Body of pancreas (tissue), 4 donors: ENCODE results near the gene NTF3. TPM values are rescaled to one million over a fixed set of nuclear protein-coding genes. Genes with fewer than 3 reads are reported as not detected.

Experiments used
- ATAC-seq: fragments of 150-250 bp; one replicate; pipeline ENCODE4 v1.9.1; 2016
- DNase-seq, 4 donors: peaks; one replicate each; pipeline ENCODE4 v3.0.0-alpha.2; 2019
- H3K27ac ChIP-seq, 4 donors: fragments of 200-600 bp; sonication (generic); 1 replicate in 3 of 4; 2 replicates in 1 of 4; pipeline versions ENCODE4 v1.5.1 to v1.6.1; 2016 to 2019; ENCODE audit warnings: mild to moderate bottlenecking in 1 of 4, mixed read lengths in 1 of 4, moderate library complexity in 1 of 4
- H3K27me3 ChIP-seq, 2 donors: fragments of 200-600 bp; sonication (generic); one replicate each; pipeline ENCODE4 v1.6.0; 2016; ENCODE audit warnings: mild to moderate bottlenecking in 1 of 2
- H3K36me3 ChIP-seq, 2 donors: fragments of 200-600 bp; sonication (generic); replicated peaks in 1 of 2; 2 replicates each; pipeline ENCODE4 v1.5.1; 2016; ENCODE audit warnings: low read depth in 2 of 2; ENCODE audit not compliant: insufficient read depth in 1 of 2
- H3K4me1 ChIP-seq: fragments of 200-600 bp; sonication (generic); one replicate; pipeline ENCODE4 v1.6.0; 2016
- H3K4me3 ChIP-seq, 2 donors: fragments of 200-600 bp; sonication (generic); 1 replicate in 1 of 2; 2 replicates in 1 of 2; pipeline ENCODE4 v1.5.1; 2016 to 2019
- H3K9me3 ChIP-seq, 3 donors: fragments of 200-600 bp; sonication (generic); 1 replicate in 2 of 3; 2 replicates in 1 of 3; pipeline ENCODE4 v1.5.1; 2016
- POLR2A ChIP-seq, 3 donors: fragments of 450-650 bp; IDR thresholded peaks; one replicate each; pipeline ENCODE4 v1.6.1; 2016; ENCODE audit warnings: antibody characterized with exemption in 3 of 3, mild to moderate bottlenecking in 2 of 3
- WGBS, 2 donors: methylation state at CpG; one replicate each; pipeline ENCODE4 v1.1.5; 2017; 5-methylcytosine and 5-hydroxymethylcytosine counted together
- intact Hi-C: fragments of 100-400 bp; cut with DNase I; formaldehyde crosslinking; loops from one replicate; pipeline ENCODE4 v1.15.1; 2023
- total RNA-seq, 2 donors: library from RNA; depleted of rRNA; stranded (reverse); fragments of >200 nt; gene quantifications; one replicate each; pipeline ENCODE4 v1.1.0, GENCODE V29; 2016
- TF ChIP-seq, protein P1 (sequence below), 7 experiments: fragments of 450-650 bp in 4 of 7; fragments of 200-600 bp in 3 of 7; sonication (generic) in 3 of 7; IDR thresholded peaks; one replicate each; pipeline ENCODE4 v1.5.1; 2016 to 2019; ENCODE audit warnings: antibody characterized with exemption in 7 of 7

NTF3 gene
- total RNA-seq, 2 donors from 2014 or later: not detected

- DNase-seq (no peak), ATAC-seq (no peak)
- intact Hi-C loops: no loop called here
- Histone ChIP-seq H3K4me1 (no peaks in the 10 kb centered on the region), H3K27ac (no peak overlapping the region), H3K27me3 (no peaks in the 10 kb centered on the region), H3K4me3 (no peak overlapping the region), H3K9me3 (no peaks in the 10 kb centered on the region), H3K36me3 (no peaks in the 10 kb centered on the region)
- TF ChIP-seq, protein P1, sequence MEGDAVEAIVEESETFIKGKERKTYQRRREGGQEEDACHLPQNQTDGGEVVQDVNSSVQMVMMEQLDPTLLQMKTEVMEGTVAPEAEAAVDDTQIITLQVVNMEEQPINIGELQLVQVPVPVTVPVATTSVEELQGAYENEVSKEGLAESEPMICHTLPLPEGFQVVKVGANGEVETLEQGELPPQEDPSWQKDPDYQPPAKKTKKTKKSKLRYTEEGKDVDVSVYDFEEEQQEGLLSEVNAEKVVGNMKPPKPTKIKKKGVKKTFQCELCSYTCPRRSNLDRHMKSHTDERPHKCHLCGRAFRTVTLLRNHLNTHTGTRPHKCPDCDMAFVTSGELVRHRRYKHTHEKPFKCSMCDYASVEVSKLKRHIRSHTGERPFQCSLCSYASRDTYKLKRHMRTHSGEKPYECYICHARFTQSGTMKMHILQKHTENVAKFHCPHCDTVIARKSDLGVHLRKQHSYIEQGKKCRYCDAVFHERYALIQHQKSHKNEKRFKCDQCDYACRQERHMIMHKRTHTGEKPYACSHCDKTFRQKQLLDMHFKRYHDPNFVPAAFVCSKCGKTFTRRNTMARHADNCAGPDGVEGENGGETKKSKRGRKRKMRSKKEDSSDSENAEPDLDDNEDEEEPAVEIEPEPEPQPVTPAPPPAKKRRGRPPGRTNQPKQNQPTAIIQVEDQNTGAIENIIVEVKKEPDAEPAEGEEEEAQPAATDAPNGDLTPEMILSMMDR (IDR thresholded peaks at IDR 0.05): no peak
- no peak for TF ChIP-seq POLR2A (IDR thresholded peaks at IDR 0.05)
- WGBS, 2 donors: 85 to 89% methylated on average over 28 of the region's 28 CpGs
Measured at GRCh38 chr12:5494343-5494742, 62.4 kb downstream of the NTF3 start.

GRCh38 chr12:5497329-5498053 is 65.6 kb downstream of the NTF3 start:
- H3K4me3 ChIP-seq: no peak overlapping the region
- TF ChIP-seq, protein P1 (IDR thresholded peaks at IDR 0.05): no peak
- no peak for TF ChIP-seq POLR2A (IDR thresholded peaks at IDR 0.05)
- 21 to 39% methylated on average over 5 of the region's 5 CpGs for WGBS, 2 donors
- no peaks in the 10 kb centered on the region for H3K27me3 ChIP-seq
- ATAC-seq (no peak), DNase-seq (no peak)
- intact Hi-C loops: no loop called here
- no peaks in the 10 kb centered on the region for H3K36me3 ChIP-seq
- no peak overlapping the region for H3K27ac ChIP-seq
- H3K9me3 ChIP-seq: no peaks in the 10 kb centered on the region
- H3K4me1 ChIP-seq: no peaks in the 10 kb centered on the region

- H3K36me3 ChIP-seq: no peaks in the 10 kb centered on the region
- H3K27me3 ChIP-seq: no peaks in the 10 kb centered on the region
- WGBS, 2 donors: 70 to 79% methylated on average over 3 of the region's 3 CpGs
- no peaks in the 10 kb centered on the region for H3K4me1 ChIP-seq
- TF ChIP-seq, protein P1 (IDR thresholded peaks at IDR 0.05): no peak
- TF ChIP-seq POLR2A (IDR thresholded peaks at IDR 0.05): no peak
- H3K27ac ChIP-seq: no peak overlapping the region
- ATAC-seq (no peak), DNase-seq (no peak)
- no peak overlapping the region for H3K4me3 ChIP-seq
- no peaks in the 10 kb centered on the region for H3K9me3 ChIP-seq
- intact Hi-C loops: no loop called here
Measured at GRCh38 chr12:5498076-5498475, 66.2 kb downstream of the NTF3 start.

DNA sequence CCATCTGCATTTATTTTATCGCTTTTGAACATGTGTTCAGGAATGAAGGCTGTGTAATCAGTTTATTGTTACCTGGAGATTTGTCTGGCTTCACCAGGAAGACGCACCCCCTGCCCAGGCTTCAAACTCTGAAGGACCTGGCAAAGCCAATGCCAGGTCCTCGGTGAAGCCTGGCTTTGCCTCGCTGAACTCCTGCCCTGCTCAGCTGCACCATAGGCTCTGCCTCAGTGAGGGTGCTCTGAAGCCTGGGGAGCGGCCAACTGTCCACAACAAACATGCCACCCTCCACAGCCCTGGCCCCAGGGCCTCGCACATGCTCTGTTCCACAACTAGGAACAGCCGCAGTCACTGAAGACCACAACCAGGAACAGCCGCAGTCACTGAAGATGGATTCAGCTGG is 66.9 kb downstream of the NTF3 start:
- no peaks in the 10 kb centered on the region for H3K36me3 ChIP-seq
- H3K9me3 ChIP-seq: no peaks in the 10 kb centered on the region
- ATAC-seq: no peak
- TF ChIP-seq, protein P1 (IDR thresholded peaks at IDR 0.05): no peak
- TF ChIP-seq POLR2A (IDR thresholded peaks at IDR 0.05): no peak
- H3K4me1 ChIP-seq: no peaks in the 10 kb centered on the region
- H3K27me3 ChIP-seq: no peaks in the 10 kb centered on the region
- intact Hi-C loops: no loop called here
- H3K27ac ChIP-seq: no peak overlapping the region
- DNase-seq: no peak
- WGBS, 2 donors: 87 to 88% methylated on average over 8 of the region's 8 CpGs
- H3K4me3 ChIP-seq: no peak overlapping the region
